GM18868 (cell line): Measurements from ENCODE around the gene PRRT1B.
A peak's percentile ranks its signal among the peaks of the same experiment; 100 is the strongest.
"Not testable (repeated sequence)": the region's sequence is repeated elsewhere in the genome, so short reads cannot be mapped to it uniquely, and the experiment has no call there.

Experiments used
- ATAC-seq: cut with Tn5 transposase; IDR thresholded peaks from one replicate; pipeline ENCODE4 v1.9.1; 2021; ENCODE audit warnings: mild to moderate bottlenecking, moderate library complexity; ENCODE audit not compliant: unreplicated experiment

PRRT1B gene

DNA sequence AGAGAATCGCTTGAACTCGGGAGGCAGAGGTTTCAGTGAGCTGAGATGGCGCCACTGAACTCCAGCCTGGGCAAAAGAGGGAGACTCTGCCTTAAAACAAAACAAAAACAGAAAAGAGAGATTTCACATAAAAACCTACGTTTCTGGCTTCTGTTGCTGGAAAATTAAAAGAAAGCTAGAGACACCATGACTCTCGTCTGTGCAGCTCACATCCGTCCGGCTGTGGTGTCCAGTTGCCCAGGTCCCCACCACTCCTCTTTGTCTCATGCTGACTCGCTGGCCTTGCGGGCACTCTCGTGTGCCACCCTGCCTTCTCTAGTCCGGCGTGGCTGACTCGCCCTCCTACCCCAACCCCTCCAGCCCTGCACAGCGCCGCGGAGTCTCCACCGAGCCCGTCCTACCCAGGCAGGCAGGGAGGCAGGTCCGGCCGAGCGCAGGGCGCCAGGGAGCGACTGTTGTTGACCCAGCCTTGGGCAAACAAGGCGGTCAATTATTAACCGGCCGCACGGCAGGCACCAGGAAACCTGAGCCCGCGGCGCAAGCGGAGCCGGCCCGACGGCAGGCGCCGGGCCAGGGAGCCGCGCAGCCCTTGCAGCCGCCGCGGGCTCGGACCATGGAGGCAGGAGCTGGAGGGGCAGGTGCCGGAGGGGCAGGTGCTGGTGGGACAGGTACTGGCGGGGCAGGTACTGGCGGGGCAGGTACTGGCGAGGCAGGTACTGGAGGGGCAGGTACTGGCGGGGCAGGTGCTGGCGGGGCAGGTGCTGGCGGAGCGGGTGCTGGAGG is at the start of gene PRRT1B:
TSS of gene PRRT1B (plus strand) at position 521 of the 783 bp plus-strand sequence. CDS start at position 614, 93 bp downstream.
- no peak for ATAC-seq

DNA sequence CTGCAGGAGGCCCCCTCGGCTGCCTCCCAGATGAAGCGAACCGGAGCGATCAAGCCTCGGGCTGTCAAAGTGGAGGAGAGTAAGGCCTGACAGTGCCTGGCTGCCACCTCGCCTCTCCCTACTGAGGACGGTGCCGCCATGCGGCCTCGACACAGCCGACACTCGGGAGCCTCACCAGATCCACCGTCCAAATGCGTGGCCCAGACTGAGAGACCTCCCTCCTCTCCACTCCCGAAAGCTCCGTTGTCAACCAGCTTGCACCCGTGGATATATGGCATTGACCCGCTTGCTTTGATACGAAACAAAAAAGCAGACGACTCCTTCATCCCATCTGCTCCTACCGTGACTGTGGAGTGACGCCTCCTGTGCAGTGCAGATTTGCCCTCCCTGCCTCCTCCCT is 49.5 kb upstream of the PRRT1B start:
- ATAC-seq: no peak

DNA sequence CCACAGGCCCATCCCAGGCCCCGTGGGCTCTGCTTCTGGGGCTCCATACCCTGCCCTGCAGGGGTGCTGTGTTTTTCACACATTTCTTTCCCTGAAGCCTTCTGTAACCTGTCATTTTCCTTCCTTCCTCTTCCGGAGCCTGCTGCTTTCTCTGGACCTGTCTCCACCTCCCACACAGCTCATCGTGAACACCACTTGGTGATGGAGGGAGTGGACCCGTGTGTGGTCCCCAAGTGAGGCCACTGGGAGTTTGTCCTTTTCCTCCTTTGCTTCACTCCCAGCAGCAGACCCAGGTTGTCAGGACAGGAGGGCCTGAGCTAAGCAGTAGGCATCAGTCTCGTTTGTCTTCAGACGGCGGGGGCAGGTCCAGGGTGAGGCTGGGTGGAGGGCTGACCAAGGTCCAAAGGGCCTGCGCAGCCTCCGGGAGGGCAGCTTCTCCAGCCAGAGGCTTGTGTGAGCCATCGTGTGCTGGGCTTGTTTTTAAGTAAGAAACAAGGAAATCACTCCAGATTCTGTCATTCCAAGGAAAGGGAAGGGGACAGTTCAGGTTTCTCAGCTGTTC is 48.4 kb upstream of the PRRT1B start:
- ATAC-seq: no peak

GRCh38 chr9:131499254-131499767 is 46.0 kb upstream of the PRRT1B start:
- ATAC-seq: no peak

DNA sequence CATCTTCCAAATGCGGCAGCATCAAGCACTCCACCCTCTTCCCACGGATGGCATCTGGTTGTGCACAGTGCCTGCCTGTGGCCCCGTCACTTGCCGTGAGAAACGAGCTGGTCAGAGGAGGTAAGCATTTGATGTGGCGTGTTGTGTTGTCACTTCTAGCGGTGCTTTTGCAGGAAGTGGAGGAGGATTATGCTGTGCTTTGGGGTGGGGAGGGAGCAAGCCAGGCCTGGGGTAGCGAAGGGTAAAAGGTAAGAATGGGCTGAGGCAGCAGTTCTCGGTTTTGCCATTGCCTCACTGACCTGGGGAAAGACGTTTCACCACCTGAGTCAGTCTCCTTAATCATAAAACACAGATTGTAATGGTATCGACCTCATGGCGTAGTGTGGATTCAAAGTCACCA is 44.9 kb upstream of the PRRT1B start:
- ATAC-seq: no peak

- no peak for ATAC-seq
These were observed 44.3 kb upstream of the PRRT1B start for GRCh38 chr9:131500939-131501541.

GRCh38 chr9:131502781-131503625 is 42.3 kb upstream of the PRRT1B start, which contains the start of gene POMT1:
Gene POMT1, plus strand, starts transcription at chr9:131502918. Its CDS starts 1,301 bp downstream, at chr9:131504219.
- ATAC-seq: peak; percentile 82

DNA sequence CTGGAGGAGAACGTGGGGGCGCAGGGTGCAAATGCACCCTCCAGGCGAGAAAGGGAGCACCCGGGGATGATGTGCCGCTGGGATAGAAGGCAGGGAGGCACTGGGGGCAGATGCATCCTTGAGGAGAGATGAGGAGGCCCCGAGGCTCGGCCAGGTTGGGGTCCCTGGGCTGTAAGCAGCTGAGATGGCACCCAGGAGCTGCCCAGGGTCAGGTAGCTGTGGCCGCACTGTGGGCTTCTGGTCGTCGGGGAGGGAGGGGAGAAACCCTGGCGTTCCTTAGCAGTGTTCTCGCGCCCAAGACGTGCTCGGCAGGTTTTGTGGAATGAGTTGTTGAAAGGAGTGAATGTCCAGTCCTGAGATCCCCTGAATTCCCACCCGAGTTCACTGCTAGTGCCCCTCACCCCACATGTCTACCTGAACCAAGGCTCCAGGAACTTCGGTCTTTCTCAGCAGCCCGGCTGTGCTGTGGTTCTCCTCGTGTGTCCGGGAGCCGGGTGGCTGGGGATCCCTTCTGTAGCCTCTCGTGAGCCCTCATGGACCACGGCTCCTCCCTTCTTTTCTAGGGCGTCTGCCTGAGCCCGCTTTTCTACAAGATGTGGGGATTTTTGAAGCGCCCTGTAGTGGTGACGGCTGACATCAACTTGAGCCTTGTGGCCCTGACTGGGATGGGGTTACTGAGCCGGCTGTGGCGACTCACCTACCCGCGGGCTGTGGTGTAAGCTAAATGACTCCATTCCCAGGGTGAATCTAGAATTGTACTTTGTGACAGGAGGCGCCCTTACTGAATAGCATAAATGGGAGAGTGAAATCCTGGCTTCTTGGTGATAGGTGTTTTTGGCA is 41.5 kb upstream of the PRRT1B start:
- no peak for ATAC-seq

DNA sequence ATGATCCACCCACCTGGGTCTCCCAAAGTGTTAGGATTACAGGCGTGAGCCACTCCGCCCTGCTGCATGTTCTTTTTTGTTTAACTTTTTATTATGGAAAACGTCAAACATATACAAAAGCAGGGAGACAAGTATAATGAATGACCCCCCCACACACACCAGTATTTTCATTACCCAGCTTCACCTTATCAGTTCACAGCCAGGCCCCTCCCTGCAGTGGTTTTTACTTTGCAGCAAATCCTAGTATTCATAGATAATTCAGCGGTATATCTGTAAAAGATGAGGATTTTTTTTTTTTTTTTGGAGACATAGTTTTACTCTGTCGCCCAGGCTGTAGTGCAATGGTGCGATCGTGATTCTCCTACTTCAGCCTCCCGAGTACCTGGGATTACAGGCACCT is 40.3 kb upstream of the PRRT1B start:
- ATAC-seq: no peak

- ATAC-seq: no peak
These were observed 33.9 kb upstream of the PRRT1B start for GRCh38 chr9:131511416-131511815.

GRCh38 chr9:131511880-131512279 is 33.4 kb upstream of the PRRT1B start:
- ATAC-seq: no peak

- ATAC-seq: no peak
These were observed 32.1 kb upstream of the PRRT1B start for GRCh38 chr9:131513177-131513576.

DNA sequence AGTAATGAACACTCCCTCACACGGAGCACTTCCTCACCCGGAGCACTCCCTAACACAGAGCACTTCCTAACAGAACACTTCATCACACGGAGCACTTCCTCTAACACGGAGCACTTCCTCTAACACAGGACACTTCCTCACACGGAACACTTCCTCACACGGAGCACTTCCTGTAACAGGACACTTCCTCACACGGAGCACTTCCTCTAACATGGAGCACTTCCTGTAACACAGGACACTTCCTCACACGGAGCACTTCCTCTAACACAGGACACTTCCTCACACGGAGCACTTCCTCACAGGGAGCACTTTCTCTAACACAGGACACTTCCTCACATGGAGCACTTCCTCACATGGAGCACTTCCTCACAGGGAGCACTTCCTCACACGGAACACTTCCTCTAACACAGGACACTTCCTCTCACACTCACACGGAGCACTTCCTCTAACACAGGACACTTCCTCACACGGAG is 29.7 kb upstream of the PRRT1B start:
- not testable (repeated sequence) for ATAC-seq

- ATAC-seq: no peak
These were observed 29.2 kb upstream of the PRRT1B start for GRCh38 chr9:131516100-131516499.

DNA sequence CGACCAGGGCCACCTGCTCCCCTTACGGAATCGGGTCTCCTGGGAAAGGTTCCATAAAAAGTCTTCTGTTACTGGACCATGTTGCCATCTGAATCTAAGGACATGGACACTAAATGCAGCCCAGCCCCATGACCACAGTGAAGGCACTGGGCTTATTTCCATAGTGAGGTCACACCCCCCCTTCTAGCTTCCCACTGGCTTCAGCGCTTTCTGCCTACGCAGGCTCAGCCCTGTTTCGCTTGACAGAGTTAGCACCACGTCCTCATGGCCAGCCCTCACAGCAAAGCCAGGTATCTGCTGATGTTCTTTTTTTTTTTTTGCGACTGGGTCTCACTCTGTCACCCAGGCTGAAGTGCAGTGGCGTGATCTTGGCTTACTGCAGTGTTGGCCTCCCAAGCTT is 28.4 kb upstream of the PRRT1B start:
- ATAC-seq: no peak

GRCh38 chr9:131517761-131518190 is 27.5 kb upstream of the PRRT1B start:
- no peak for ATAC-seq

DNA sequence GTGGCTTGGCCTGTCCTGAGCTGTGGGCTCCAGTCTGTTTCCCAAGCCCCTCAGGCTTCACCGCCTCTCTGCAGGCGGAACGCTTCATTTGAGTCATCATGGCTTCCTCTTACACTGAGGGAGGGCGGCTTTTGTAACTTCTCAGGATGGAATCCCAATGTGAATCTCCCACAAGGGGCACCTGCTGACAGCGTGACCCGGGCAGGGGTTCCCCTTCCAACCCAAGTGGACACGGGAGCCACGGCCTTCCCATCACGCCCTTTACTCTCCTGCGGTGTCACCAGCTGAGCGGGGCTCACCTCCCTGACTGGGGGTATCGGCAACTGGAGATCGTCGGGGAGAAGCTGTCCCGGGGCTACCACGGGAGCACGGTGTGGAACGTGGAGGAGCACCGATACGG is 26.8 kb upstream of the PRRT1B start:
- no peak for ATAC-seq

- no peak for ATAC-seq
These were observed 24.8 kb upstream of the PRRT1B start for GRCh38 chr9:131520503-131520902.

- no peak for ATAC-seq
These were observed 24.1 kb upstream of the PRRT1B start for GRCh38 chr9:131521203-131521602.

DNA sequence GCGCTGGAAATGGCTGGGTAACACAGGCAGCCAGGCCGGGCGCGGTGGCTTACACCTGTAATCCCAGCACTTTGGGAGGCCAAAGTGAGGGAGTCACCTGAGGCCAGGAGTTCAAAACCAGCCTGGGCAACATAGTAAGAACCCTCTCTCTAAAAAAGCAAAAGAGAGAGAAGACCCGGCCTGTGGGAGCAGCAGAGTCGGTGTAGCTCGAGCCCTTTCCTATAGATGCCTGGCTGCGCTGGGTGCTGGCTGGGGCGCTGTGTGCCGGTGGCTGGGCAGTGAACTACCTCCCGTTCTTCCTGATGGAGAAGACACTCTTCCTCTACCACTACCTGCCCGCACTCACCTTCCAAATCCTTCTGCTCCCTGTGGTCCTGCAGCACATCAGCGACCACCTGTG is 23.5 kb upstream of the PRRT1B start:
- ATAC-seq: no peak
